SH-SY5Y (cell line): ENCODE results near the gene PCNX2.

Experiments used
- GATA2 ChIP-seq: IDR thresholded peaks from 2 replicates; pipeline ENCODE4 v1.6.1; 2011; ENCODE audit warnings: mild to moderate bottlenecking, low read depth, low read length
- GATA3 ChIP-seq: IDR thresholded peaks from 2 replicates; pipeline ENCODE4 v1.6.1; 2011; ENCODE audit warnings: low read depth, mild to moderate bottlenecking, low read length, moderate library complexity

DNA sequence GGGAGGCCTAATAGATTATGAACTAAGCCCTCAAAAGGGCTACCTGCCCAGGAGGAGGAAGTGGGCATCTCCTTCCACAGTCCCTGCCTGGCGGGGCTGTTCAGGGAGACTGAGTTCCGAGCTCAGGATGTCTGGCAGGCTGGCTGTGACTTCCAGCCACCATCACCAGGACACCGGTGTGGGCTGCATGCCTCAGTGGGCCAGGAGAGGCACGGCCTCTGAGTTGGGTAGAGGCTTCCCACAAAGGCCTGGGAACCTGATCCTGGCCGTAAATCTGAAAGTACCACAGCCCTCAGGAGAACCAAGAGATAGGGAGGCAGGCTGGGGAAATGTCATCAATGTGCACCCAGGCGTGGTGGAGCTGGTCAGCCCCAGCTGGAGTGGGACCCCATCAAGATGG lies 316.0 kb downstream of the PCNX2 start:
- TF ChIP-seq GATA2 (no peak), GATA3 (no peak)
